Measurements from ENCODE around the gene KCNIP4. TPM values are rescaled to one million over a fixed set of nuclear protein-coding genes. Genes with fewer than 3 reads are reported as not detected.
A peak's percentile ranks its signal among the peaks of the same experiment; 100 is the strongest.

The KCNIP4 gene
- total and polyA plus RNA-seq, 2 of the 8 experiments (the other 6 are each of a cell fraction or from before 2014, with no cell fraction given) = 0.06 TPM; not detected in 1

GRCh38 chr4:21765810-21766407 lies 182.7 kb downstream of the KCNIP4 start:
- 31% methylated on average over 7 of the region's 8 CpGs; no CpG with 5 or more reads in 1 of the 2 experiments for WGBS, 2 experiments (ENCODE audit: extremely low coverage in 1 of 2, insufficient coverage in 1 of 2, insufficient read length in 1 of 2, insufficient replicate concordance in 2 of 2, low coverage in 1 of 2, low lambda C conversion rate in 2 of 2, missing lambda C conversion rate in 1 of 2)
- Histone ChIP-seq H3K4me3 (ENCODE audit: extremely low read depth in 1 of 4, insufficient read depth in 2 of 4, low read depth in 3 of 4, low read length in 4 of 4) (no peak overlapping the region), H3K27me3 (replicated peaks in 1 of 4; ENCODE audit: control insufficient read depth in 3 of 4, extremely low read depth in 1 of 4, insufficient read depth in 3 of 4, low read length in 3 of 4) (no peaks in the 10 kb centered on the region), H3K27ac (ENCODE audit: low read depth, low read length) (no peak overlapping the region), H4K91ac (replicated peaks; ENCODE audit: insufficient read length, low read length) (no peak overlapping the region), H3K36me3 (ENCODE audit: control insufficient read depth in 2 of 4, insufficient read depth in 4 of 4, low read length in 3 of 4) (no peaks in the 10 kb centered on the region), H3K23ac (ENCODE audit: insufficient read length) (no peak overlapping the region), H3K9ac (replicated peaks in 1 of 4; ENCODE audit: extremely low read depth in 1 of 4, low read depth in 3 of 4, low read length in 3 of 4) (no peak overlapping the region), H2BK15ac (ENCODE audit: low read length) (no peak overlapping the region), H3K4me1 (replicated peaks in 1 of 4; ENCODE audit: control insufficient read depth in 3 of 4, insufficient read depth in 4 of 4, low read length in 3 of 4) (peaks cover 0 to 4% (median 0%) of the 10 kb centered on the region in 4 experiments; a peak in 2 of 7 replicates), H4K5ac (ENCODE audit: insufficient read length, low read depth, low read length) (no peak overlapping the region), H2BK12ac (ENCODE audit: low read depth, low read length) (no peak overlapping the region), H3K4ac (replicated peaks; ENCODE audit: insufficient read length, low read depth, low read length) (no peak overlapping the region), H3K18ac (ENCODE audit: extremely low read depth, low read length) (no peak overlapping the region), H4K20me1 (replicated peaks in 1 of 2; ENCODE audit: control insufficient read depth in 1 of 2, insufficient read depth in 2 of 2, low read length in 2 of 2) (no peaks in the 10 kb centered on the region), H3K4me2 (ENCODE audit: insufficient read depth in 1 of 2, low read depth in 2 of 2, low read length in 2 of 2) (0 out of 4 replicates have a peak overlapping the region, but pooled peaks of 1 of the 2 experiments have one; percentile 22), H2AFZ (ENCODE audit: low read length) (no peak overlapping the region), H2AK5ac (ENCODE audit: low read depth, low read length) (no peak overlapping the region), H3K9me3 (ENCODE audit: insufficient read depth in 2 of 2, low read depth in 1 of 2, low read length in 1 of 2) (no peaks in the 10 kb centered on the region), H3K14ac (ENCODE audit: insufficient read length) (no peak overlapping the region), H2BK5ac (ENCODE audit: low read depth, low read length) (no peak overlapping the region), H3K79me1 (ENCODE audit: low read depth, low read length) (no peaks in the 10 kb centered on the region), H4K8ac (ENCODE audit: extremely low read depth, insufficient read depth, low read length) (no peak overlapping the region), H2BK120ac (replicated peaks; ENCODE audit: low read depth, low read length) (no peak overlapping the region), H3K56ac (replicated peaks; ENCODE audit: insufficient read length, low read depth, low read length) (no peak overlapping the region), H3K23me2 (ENCODE audit: low read depth, low read length) (no peaks in the 10 kb centered on the region), H3K79me2 (ENCODE audit: control insufficient read depth in 1 of 2, insufficient read depth in 2 of 2, low read length in 2 of 2) (no peaks in the 10 kb centered on the region), H2BK20ac (ENCODE audit: low read length) (no peak overlapping the region)
- ChIA-PET CTCF (ENCODE audit: partially characterized antibody) (interaction anchor here (0.6 to 11.8 kb wide), 14 partner anchors 11 to 1033 kb away, joined by 3 to 341 read pairs (median 3); no protein-coding TSS in a partner anchor), POLR2A (ENCODE audit: partially characterized antibody) (interaction anchor here (0.6 kb wide), 1 partner anchor 223 kb away, joined by 3 read pairs; no protein-coding TSS in a partner anchor)
- DNase-seq (ENCODE audit: low read depth in 1 of 2, low spot score in 2 of 2) (peak; percentile 47 to 64), FAIRE-seq (peak; percentile 96)
- peak; percentile 71; the same call in 1 of the 2 replicates for TF ChIP-seq TEAD4 (IDR thresholded peaks at IDR 0.05; ENCODE audit: low read depth, low read length)
- TF ChIP-seq EGR1 (IDR thresholded peaks at IDR 0.05; ENCODE audit: borderline replicate concordance, low read depth, low read length) = 0 out of 2 replicates have a peak, but pooled peaks have one; percentile 18
- no peak for TF ChIP-seq BCL11A (IDR thresholded peaks at IDR 0.05; ENCODE audit: low read depth in 2 of 2, low read length in 2 of 2)
- TF ChIP-seq RBBP5 (IDR thresholded peaks at IDR 0.05; ENCODE audit: borderline replicate concordance, low read depth, low read length) = no peak
- no peak for TF ChIP-seq SP2 (IDR thresholded peaks at IDR 0.05; ENCODE audit: low read length)
- no peak for TF ChIP-seq JUND (IDR thresholded peaks at IDR 0.05; ENCODE audit: low read length)
- TF ChIP-seq ATF2 (IDR thresholded peaks at IDR 0.05; ENCODE audit: low read length) = 0 out of 2 replicates have a peak, but pooled peaks have one; percentile 46
- no peak for TF ChIP-seq BACH1 (IDR thresholded peaks at IDR 0.05; ENCODE audit: low read length)
- peak; percentile 83 to 90 for TF ChIP-seq RAD21 (IDR thresholded peaks at IDR 0.05 in 1 of 2, conservative IDR thresholded peaks at IDR 0.05 in 1 of 2; ENCODE audit: low read depth in 2 of 2, low read length in 2 of 2)

Measured in H1 (cell line).